Neural progenitor cell (in vitro differentiated cells): ENCODE measurements around the gene CYP11A1.

ENCODE experiments used
- EZH2 ChIP-seq: fragments of 200-600 bp; sonication (generic); IDR thresholded peaks from 2 replicates; pipeline ENCODE4 v1.6.1; 2017; ENCODE audit warnings: antibody characterized with exemption, mild to moderate bottlenecking, moderate library complexity
- EZH2phosphoT487 ChIP-seq: fragments of 200-600 bp; sonication (generic); IDR thresholded peaks from 2 replicates; pipeline ENCODE4 v1.6.1; 2017; ENCODE audit warnings: antibody characterized with exemption
- TF ChIP-seq, protein P1 (sequence below): fragments of 200-600 bp; sonication (generic); IDR thresholded peaks from 2 replicates; pipeline ENCODE4 v1.5.1; 2017; ENCODE audit warnings: antibody characterized with exemption, mild to moderate bottlenecking

DNA sequence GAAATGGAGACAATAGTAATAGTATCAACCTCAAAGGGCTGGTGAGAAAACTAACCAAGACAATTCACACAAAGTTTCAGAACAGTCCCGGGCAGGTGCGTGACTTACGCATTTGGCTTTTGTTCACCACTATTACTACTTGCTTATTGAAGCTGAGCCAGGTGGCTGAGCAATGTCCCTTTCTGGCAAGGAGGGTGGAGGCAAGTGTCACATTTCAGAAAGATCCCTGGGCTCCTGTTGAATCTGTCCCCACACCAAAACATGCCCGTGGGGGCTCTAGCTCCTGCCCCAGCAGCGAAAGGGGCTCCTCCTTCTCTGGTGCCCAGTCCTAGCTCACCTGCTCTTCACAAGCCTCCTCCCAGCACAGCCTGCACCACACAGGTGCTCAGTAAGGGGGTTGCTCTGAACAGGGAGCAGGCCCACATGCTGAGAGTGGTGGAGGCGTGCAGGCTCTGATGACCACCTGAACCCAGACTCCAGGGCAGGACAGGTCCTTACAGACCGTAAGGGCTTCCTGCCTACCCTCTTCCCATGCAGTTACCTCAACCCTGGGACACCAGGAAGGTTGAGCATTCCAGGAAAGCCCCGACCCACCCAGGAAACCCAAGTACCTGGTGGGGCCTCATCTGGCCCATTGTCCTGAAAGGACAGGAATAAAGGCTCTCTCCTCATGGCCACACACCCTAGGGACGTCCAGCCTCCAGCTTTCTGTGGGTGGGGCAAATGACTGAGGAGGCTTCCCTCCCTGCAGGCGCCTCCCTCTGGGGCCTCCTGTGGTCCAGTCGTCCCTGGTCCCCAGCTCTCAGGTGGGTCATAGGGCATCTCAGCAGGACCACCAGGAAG, 33.7 kb upstream of the CYP11A1 start:
- TF ChIP-seq EZH2phosphoT487 (no peak), EZH2 (no peak)
- TF ChIP-seq, protein P1, sequence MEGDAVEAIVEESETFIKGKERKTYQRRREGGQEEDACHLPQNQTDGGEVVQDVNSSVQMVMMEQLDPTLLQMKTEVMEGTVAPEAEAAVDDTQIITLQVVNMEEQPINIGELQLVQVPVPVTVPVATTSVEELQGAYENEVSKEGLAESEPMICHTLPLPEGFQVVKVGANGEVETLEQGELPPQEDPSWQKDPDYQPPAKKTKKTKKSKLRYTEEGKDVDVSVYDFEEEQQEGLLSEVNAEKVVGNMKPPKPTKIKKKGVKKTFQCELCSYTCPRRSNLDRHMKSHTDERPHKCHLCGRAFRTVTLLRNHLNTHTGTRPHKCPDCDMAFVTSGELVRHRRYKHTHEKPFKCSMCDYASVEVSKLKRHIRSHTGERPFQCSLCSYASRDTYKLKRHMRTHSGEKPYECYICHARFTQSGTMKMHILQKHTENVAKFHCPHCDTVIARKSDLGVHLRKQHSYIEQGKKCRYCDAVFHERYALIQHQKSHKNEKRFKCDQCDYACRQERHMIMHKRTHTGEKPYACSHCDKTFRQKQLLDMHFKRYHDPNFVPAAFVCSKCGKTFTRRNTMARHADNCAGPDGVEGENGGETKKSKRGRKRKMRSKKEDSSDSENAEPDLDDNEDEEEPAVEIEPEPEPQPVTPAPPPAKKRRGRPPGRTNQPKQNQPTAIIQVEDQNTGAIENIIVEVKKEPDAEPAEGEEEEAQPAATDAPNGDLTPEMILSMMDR, result no peak
